Activated CD4-positive, alpha-beta T cell treated with anti-CD3 and anti-CD28 coated beads, Interleukin-2, amount 50 U/mL, for 48 hours (primary cell): Measurements from ENCODE around the gene DHRS7C.
"Not testable (repeated sequence)": the region's sequence is repeated elsewhere in the genome, so short reads cannot be mapped to it uniquely, and the experiment has no call there.

Experiments used
- DNase-seq, 2 experiments: peaks; one replicate each; pipeline ENCODE4 v3.0.0-alpha.2; 2020

Gene DHRS7C

DNA sequence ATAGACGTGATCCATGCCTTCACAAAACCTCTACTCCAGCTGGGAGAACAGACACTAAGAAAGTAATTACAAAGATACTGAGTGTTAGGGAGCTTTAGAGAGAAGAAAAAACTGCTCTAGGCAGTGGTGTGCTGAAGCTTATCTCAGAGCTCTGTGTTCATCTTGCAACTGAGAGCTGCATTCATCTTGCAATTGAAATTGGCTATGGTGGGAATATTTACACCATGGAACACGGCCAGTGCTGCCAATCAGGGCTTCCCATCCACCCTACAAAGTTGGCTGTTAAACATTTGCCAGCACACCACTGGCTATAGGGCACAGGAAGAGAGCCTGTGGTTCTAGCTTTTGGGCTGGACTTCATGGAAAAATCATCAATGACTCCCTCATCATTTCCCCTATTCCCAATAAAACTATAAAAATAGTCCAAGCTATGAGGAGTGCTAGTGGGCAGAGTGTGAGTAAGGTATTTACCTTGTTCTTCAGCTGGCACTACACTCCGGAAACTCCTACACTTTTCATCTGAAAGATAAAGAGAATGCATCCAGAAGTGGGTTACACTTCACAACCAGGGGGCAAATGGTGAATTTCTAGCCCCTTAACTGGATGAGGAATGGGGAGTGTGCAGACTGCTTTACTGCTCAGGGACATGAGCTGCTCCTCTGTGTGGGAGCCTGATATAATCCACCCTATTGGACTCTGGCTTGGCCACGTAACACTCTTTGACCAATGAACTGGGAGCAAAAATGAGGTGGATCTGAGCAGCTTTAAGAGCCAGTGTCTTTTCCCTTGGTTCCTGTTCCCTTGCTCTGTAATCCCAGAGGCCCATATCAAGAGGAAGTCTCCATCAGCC lies 18.9 kb upstream of the DHRS7C start:
- no peak for DNase-seq

DNA sequence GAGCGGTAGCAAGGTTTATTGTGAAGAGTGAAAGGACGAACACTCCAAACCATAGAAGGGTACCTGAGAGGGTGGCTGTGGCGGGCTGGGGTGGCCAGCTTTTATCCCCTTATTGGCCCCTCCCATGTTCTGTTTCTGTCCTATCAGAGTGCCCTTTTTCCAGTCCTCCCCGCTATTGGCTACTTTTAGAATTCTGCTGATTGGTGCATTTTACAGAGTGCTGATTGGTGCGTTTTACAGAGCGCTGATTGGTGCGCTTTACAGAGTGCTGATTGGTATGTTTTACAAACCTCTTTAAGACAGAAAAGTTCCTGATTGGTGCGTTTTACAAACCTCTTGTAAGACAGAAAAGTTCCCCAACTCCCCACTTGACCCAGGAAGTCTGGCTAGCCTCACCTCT lies 18.0 kb upstream of the DHRS7C start:
- DNase-seq: no peak

DNA sequence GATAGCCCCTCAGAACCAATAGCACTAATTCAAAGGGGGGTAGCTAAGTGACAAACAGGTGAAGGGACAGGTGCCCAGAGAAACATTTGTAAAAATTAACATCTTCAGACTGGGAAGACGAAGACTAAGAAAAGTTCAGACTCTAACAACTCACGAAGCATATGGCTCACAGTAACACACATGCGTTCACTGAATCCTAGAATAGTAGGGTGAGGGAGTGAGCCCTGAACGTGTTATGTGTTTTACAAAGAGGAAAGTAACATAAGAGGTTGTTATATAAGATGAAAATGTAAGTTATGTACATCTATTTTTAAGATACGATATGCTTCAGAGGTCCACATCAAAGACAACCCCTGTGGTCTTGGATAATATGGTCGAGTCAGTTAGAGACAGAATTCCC lies 15.3 kb upstream of the DHRS7C start:
- no peak for DNase-seq

DNA sequence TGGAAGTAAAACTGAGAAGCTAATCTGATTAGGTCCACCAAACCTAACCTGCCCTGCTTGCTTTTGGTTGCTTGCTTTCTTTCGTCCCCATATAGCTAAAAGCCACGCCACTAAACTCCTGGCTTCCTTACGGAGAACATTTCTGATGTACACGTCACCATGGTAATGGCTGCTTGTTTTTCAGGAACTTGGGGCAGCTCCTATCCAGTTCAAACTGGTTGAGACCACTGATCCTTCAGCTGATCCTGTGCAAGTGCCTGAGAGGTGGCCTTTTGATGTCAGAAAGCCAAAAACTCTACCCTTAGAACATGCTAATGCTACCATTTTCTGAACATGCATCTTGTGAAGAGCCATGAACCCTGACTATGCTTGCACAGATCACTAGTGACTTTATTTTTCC lies 14.4 kb upstream of the DHRS7C start:
- DNase-seq: no peak

DNA sequence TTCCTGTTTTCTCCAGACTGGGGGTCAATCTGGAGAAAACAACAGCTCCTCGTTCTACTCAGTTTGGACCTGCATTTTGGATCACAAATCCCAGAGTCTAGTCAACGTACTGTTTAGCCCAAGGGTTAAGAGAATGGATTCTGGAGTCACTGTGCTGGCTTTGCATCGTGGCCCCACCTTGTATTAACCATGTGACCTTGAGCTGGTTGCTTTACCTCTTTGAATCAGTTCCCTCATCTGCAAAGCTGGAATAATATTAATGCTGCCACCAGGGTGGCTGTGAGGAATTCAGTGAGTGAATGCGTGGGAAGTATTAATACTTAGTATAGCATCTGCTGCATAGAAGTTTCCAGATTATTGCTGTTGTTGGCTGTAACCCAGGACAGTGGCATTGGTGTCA lies 11.3 kb upstream of the DHRS7C start:
- DNase-seq: no peak

DNA sequence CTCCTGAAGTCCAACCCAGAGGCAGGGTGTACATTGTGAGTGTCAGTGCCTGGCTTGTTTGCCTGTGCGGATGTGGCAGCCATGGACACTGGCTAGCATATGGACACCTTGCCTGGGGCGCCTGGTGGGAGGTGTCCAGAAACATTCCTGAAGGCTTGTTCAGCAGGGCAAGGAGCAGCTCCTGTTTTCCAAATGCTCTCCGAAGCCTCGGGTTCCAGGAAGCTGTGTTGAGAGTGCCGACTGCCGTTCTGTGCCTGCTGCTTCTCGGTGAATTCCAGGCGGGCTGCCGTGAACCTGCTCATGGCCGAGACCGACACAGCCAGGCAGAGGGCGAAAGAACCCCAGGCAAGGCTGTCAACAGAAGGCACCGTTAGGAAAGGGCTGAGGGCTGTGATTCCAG lies 10.9 kb upstream of the DHRS7C start:
- no peak for DNase-seq

DNA sequence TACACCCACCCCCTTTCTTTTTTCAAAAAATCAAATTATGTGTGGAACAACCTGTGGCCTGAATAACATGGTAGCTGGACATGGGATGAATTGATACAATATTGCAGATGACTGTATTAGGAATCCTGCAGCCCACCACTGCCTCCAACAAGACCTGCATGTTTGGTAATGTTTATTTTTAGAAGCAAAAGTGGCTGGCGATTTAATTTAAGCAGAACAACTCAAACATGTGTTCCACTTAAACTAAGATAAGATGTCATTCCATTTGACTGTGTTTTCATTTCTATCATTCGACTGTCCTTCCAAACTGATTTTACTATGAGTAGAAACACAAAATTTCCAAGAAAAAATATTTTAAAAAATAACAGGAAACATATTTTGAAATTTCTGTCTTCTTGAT lies 10.1 kb upstream of the DHRS7C start:
- DNase-seq: no peak

DNA sequence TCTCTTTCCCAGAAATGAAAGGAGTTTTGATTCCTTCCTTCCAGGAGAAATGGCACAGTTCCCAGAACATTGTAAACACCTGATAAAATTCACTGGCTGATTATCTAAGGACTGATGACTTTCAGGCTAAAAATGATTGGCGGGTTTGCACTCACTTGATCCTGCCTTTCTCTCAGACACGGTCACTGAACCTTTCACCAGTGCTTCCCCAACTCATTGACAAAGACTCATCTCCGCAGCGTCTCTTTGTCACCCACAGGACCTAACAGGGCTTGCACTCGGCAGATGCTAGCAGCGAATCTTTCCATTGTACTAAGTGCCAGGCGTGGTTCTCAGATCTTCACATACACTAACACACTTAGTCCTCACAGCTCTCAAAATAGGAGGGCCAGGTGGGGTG lies 7.3 kb upstream of the DHRS7C start:
- DNase-seq: no peak

DNA sequence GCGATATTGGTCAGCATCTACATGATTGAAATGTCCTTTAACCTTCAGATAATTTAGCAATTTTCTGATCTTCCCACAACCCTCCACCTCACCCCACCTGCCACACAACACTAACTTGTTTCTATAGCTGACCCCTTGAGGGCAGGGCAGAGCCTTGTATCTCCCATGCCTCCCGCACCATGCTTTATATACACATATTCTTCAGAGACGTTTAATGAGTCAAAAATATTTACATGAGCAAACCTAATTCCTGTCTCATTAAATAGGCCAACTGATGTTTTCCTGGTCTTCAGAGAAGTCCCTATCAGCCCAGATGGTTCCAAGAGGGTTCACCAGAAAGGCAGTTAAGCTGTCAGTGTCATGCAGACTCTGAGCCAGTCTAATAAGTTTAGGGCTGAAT lies 6.6 kb upstream of the DHRS7C start:
- DNase-seq: no peak

DNA sequence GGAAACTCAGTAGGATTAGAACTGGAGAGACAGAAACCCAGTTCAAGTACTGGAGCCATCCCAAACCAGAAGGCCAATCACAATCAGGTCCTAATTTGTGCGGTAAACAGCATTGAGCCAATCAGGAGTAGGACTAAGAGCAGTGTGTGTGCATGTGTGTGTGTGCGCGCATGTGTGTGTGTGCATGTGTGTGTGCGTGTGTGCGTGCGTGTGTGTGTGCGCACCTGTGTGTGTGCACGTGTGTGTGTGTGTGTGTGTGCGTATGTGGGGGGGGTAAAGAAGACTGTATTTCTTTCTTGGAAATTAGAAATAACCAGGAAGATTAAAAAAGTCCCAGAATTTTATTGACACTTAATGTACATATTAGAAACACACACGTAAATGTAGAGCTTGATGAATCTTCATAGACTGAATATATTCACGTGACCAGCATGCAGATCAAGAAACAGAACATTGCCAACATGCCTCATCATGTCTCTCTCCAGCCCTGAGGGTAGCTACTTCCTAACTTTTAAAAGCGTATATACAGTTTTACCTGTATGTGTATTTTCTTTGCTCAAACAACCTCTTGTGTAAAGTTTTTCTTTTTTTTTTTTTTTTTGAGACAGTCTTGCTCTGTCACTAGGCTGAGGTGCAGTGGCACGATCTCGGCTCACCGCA lies 919 bp upstream of the DHRS7C start:
- no peak for DNase-seq

DNA sequence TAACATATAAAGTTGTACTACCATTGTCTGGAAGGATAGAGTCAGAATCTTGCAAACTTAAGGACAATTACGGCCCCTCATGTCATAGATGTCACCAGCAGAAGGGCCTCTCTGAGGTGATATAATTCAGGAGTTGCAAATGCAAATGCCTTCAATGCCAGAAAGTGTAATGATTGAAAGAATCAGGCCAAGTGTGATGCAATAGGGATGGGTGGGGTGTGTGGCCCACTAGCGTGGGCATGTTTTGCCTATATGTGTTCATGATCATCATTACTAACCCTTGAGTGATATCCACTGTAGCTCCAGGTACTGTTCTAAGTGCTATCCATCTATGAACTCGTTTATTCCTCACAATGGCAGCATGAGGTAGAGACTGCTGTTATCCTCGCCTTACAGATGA lies 1.1 kb downstream of the DHRS7C start:
- DNase-seq: no peak

DNA sequence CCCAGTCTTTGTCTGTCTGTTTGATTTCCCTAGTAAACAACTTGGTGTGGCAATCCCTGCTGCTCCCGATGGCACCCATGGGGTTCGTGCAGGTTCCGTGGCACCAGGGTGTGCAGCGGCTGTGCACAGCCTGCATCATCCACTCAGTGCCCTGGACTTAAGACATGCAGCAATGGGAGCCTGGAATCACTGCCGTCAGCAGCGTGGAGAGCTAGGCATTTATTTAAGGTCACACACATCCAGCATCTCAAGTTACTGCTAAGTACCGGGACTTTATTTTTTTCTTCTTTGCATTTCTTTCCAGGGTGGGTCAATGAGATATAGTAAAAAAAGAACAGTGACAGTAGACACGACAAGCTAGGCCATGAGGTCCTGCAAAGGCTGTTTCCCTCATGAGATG lies 2.8 kb downstream of the DHRS7C start:
- DNase-seq: no peak

DNA sequence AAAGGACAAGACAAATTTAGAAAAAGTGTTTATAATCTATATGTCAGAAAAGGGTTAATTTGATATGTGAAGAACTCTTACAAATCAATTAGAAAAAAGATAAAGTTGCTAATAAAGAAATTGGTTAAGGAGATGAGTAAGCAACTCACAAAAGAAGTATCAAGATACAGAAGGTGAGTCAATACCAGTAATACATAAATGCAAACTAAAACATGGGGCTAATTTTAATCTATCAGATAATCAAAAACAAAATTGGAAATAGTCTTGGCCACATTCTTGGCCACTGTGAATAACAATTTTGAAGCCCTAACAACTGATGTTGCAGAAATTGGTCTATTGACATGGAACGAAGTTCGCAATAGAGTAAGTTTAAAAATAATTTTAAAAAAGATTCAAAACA lies 6.8 kb downstream of the DHRS7C start:
- no peak for DNase-seq

DNA sequence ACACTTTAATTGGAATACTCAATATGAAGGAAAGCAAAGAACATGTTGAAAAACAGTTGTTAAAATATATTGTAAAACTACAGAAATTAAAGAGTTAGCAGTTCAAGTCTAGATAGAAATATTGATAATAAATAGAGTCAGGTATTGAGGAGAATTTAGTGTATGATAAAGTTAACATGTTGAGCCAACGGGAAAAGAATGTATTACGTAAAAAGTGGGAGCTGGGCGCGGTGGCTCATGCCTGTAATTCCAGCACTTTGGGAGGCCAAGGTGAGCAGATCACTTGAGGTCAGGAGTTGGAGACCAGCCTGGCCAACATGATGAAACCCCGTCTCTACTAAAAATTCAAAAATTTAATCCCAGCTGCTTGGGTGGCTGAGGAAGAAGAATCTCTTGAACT lies 7.9 kb downstream of the DHRS7C start:
- not testable (repeated sequence) for DNase-seq

DNA sequence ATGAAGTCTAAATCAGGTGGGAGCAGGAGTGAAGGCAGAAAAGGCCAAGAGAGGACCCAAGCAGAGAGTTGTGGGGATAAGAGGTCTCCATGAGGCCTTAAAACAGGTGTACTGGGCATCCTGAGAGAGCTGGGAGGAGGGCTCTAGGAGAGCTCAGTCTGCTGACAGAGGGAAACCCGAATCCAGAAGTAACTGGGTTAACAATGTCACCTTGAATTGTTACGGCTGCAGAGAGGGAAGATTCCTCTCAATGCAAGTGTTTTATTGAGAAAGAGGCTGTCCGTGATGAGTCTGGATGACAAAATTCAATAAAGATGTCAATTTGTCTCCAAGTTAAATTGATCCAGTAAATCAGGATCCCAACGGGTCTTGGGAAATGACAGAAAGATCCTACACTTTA lies 8.3 kb downstream of the DHRS7C start:
- no peak for DNase-seq

DNA sequence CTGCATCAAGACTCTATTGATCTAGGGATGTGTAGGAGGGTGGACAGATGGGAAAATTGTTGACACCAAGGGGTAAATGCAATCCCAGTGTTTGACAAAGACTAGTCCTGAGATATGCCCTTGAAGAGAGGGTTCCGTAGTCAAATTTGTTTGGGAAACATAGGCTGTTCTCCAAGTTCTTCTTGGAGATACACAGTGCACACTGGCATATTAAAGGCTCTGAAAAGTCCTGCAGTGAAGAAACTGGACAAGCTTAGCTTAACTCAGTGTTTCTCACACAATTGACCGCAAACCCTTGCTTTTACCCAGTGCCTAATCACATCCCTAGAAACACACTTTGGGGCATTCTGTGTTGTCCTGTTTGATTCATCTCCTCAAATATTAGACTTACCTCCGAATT lies 10.8 kb downstream of the DHRS7C start:
- DNase-seq: no peak

DNA sequence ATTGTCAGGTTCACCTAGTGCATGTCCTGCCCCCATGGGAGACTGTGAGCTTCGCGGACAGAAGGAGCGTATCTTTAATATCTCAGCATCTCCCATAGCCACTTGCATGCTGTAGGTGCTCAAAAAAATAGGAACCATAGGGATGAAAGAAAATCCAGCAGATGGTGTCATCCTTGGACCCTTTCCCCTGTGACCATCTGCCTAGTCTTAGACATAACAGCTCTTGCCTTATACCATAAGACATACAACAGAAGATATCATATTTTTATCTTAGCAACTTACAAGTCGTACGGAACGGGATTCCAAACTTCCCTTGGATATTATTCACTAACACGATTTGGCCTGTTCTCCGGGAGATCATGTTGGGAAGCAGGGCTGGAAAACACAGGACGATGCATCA lies 14.5 kb downstream of the DHRS7C start:
- DNase-seq: no peak

DNA sequence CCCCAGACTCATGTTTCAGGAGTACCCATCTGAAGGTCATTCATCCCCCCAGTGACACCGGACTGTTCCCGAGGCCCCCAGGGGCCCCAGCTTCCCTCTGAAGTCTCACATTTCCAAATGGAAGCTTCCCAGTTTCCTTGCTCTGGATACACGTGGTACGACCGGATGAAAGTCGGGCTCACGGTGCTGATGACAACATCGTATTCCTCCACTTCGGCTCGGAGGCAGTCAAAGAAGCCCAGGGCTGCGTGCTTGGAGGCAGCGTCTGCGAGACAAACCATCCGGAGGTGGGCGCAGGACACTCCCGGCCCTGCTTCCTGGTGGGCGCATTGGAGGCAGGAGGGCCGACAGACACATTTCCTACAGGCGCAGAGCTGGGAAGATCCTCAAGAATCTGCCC lies 18.7 kb downstream of the DHRS7C start:
- DNase-seq: no peak

DNA sequence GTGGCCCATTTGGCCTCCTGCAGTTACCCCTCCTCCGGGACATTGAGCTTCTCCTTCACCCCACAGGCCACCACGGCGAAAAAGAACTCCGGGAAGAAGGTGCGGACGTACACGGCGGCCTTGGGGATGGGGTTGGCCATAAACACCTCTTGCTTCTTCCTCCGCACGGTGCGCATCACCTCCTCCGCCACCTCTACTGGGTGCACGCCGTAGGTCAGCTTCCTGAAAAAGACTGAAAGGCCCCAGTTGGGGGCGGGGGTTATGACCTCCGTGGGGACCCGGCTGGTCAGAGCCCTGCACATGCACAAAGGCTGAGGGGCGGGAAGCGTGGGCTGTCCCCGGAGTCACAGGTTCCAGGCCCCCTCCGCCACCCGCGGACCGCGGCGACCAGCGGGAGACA lies 19.9 kb downstream of the DHRS7C start:
- DNase-seq: no peak

DNA sequence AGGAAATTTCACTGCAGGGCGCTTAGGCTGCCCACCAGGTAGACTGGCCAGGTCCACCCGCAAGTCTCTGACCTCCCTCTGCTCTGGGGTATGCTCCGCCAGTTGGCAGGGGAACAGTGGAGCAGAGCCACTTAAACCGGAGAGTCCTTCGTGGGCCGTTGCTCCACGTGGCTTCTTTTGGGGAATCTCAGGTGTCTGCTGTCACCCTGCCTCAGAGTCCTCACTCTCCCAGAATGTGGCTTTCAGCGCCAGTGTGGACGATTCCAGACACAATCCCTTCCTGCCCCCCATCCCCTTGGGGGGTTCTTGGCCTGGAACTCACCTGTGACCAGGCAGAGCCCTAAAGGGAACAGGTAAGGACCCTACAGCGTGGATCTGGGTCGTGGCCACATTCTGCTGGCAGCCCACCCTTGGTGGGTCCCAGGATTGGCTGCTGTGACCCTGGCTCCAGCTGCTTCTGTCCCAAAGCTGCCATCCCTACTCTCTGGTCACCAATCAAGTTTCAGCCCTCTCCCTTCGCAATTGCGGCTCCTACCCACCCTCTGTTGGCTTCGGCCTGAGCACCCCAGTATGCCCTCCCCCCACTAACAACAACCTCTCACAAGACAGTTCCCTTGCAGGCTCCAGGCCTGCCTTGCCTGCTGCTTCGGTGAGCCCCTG lies 22.2 kb downstream of the DHRS7C start:
- no peak for DNase-seq

DNA sequence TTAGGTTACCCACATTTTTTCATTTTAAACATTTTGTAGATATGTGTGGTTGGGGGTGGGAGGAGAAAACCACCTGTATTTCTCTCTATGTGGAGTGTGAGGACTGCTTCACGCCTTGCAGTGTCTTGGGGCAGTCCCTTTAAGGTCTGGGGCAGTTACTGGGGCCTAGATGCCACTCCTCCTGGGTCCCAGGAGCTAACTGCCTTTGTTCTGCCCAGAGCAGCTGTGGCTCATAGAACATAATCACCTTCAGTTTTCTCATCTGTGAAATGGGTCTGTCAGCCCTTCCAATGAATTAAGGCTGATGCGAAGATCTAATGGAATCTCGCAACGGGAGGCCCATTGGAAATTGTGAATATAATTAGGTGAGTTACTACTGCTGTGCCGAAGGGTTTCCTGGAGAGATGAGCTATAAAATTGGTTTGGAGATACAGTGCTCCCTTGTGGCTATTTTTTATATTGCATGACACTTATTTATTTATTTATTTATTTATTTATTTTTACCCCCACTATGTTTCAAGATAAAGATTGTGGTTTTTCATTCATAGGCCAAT lies 22.9 kb downstream of the DHRS7C start:
- DNase-seq: peak in 1 of 2 experiments; percentile 9

DNA sequence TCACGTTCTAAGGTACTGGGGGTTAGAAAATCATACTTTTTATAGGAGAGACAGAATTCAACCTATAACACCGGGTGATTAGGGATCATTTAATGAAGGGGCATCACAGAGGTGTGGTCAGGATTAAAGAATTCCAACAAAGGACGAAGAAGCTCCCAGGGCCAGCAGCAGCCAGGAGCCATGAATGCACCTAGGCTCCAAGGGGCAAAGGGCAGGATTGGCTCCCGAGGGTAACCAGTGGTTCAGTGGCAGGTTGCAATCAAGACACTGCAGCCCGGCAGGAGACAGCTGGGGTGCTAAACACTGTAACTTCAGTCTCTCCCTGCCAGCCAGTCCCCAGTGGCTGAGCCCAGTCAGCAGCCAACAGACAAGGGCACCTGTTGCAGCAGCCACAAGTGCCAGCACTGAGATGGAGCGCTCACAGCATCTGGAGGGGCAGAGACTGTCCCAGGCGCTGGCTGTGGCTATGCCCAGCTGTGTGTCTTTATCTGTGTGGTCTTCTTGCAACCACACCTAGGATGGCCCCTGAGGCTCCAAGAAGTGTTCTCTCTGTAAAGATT lies 23.9 kb downstream of the DHRS7C start:
- no peak for DNase-seq

DNA sequence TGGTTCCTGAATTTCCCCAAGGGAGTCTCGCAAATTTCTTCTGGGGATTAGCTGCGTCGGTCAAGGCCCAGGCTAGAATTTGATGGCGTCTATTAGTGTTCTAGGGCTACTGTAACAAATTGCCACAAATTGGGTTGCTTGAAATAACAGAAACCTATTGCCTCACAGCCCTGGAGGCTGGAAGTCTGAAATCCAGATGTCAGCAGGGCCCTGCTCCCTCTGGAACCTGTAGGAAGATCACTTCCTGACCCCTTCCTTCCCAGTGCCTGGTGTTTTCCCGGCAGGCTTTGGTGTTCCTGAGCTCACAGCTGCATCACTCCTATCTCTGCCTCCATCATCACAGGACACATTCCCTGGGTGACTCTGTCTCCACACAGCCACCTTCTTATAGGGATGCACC lies 24.4 kb downstream of the DHRS7C start:
- no peak for DNase-seq

DNA sequence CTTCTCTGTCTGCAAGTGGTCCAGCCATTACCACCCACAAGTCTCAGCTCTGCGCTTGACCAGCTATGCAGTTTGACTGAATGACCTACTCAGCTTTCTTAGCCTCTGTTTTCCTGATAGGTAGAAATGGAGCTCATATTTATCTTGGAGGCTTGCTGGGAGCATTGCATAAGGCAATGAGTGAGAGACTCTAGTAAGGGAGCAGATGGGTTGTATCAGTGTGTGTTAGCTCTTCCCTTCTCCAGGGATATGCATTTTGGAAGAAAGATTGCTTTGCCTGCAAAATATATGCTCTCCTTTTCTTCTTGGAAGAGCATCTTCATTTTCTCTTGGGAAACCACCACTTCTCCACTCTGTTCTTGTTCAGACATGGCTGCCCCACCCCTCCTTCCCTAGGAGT lies 26.1 kb downstream of the DHRS7C start:
- no peak for DNase-seq
